Transverse colon (tissue), 4 donors: ENCODE measurements around the gene SARS1. TPM values are rescaled to one million over a fixed set of nuclear protein-coding genes. Genes with fewer than 3 reads are reported as not detected.

Experiments
- DNase-seq: peaks from one replicate; pipeline ENCODE4 v3.0.0-alpha.2; 2019
- H3K27ac ChIP-seq, 4 donors: fragments of 200-600 bp; sonication (generic); 2 replicates each; pipeline ENCODE4 v1.5.1; 2016 to 2018; ENCODE audit warnings: inconsistent platforms in 4 of 4
- H3K27me3 ChIP-seq: fragments of 200-600 bp; sonication (generic); 2 replicates; pipeline ENCODE4 v1.5.1; 2017; ENCODE audit warnings: inconsistent platforms
- H3K36me3 ChIP-seq, 4 donors: fragments of 200-600 bp; sonication (generic); 2 replicates each; pipeline ENCODE4 v1.5.1; 2017 to 2019; ENCODE audit warnings: inconsistent platforms in 4 of 4
- H3K4me1 ChIP-seq, 4 donors: fragments of 200-600 bp; sonication (generic); 2 replicates each; pipeline ENCODE4 v1.5.1; 2017 to 2020; ENCODE audit warnings: inconsistent platforms in 4 of 4
- H3K4me3 ChIP-seq, 4 donors: fragments of 200-600 bp; sonication (generic); 1 replicate in 1 of 4; 2 replicates in 3 of 4; pipeline versions ENCODE4 v1.5.1 to v1.6.1; 2017 to 2019; ENCODE audit warnings: inconsistent platforms in 4 of 4
- H3K9me3 ChIP-seq, 2 donors: fragments of 200-600 bp; sonication (generic); 2 replicates each; pipeline ENCODE4 v1.5.1; 2017 to 2019; ENCODE audit warnings: inconsistent platforms in 2 of 2
- CTCF ChIP-seq, 5 experiments: fragments of 200-600 bp in 3 of 5; fragments of 450-650 bp in 2 of 5; sonication (generic) in 3 of 5; IDR thresholded peaks; 1 replicate in 2 of 5; 2 replicates in 3 of 5; pipeline ENCODE4 v1.5.1; 2016 to 2017; ENCODE audit warnings: antibody characterized with exemption in 5 of 5, inconsistent platforms in 3 of 5, mild to moderate bottlenecking in 2 of 5, moderate library complexity in 1 of 5
- EP300 ChIP-seq: sonication (generic); formaldehyde crosslinking; IDR thresholded peaks from one replicate; pipeline ENCODE4 v1.6.1; 2017; ENCODE audit warnings: antibody characterized with exemption, low read depth
- POLR2A ChIP-seq: fragments of 450-650 bp; IDR thresholded peaks from one replicate; pipeline ENCODE4 v1.6.1; 2016; ENCODE audit warnings: antibody characterized with exemption, mild to moderate bottlenecking, moderate library complexity
- POLR2AphosphoS5 ChIP-seq, 3 donors: sonication (generic); formaldehyde crosslinking; IDR thresholded peaks; one replicate each; pipeline ENCODE4 v1.6.1; 2016; ENCODE audit warnings: antibody characterized with exemption in 3 of 3
- WGBS, 2 donors: methylation state at CpG; one replicate each; pipeline ENCODE4 v1.1.5; 2018; ENCODE audit warnings: low coverage in 1 of 2; 5-methylcytosine and 5-hydroxymethylcytosine counted together
- in situ Hi-C, 4 donors: fragments of 200-750 bp; cut with MboI; loops; one replicate each; pipeline versions ENCODE4 v1.15.0 to v1.15.1; 2017; ENCODE audit warnings: low sequenced_read_pairs in 3 of 4, low pct_ligation_motif_present in 1 of 4, low pct_unique_long_range_greater_than_20kb in 1 of 4
- intact Hi-C: fragments of 100-400 bp; cut with DNase I; formaldehyde crosslinking; loops from one replicate; pipeline ENCODE4 v1.15.1; 2023; ENCODE audit warnings: low total_unique reads
- total RNA-seq, 4 donors: library from RNA; depleted of rRNA; stranded (reverse); fragments of >200 nt; gene quantifications; one replicate each; pipeline ENCODE4 v1.1.0, GENCODE V29; 2016

SARS1 gene
- total RNA-seq, 4 donors from 2014 or later = 79.4 to 150 (median 125) TPM

- intact Hi-C loops = no loop called here
- in situ Hi-C loops = loop anchor here in 2 of 4 donors (5.0 to 10.0 kb wide), 2 partner anchors 139 to 271 kb away; partner anchors contain the start of gene GPR61 (in 1 of the 2)
- H3K36me3 ChIP-seq = no peaks in the 10 kb centered on the region
These were observed 50.1 kb downstream of the SARS1 start for GRCh38 chr1:109263597-109264378.

GRCh38 chr1:109264379-109264755 is 50.6 kb downstream of the SARS1 start:
- no peaks in the 10 kb centered on the region for H3K4me1 ChIP-seq
- no peak overlapping the region for H3K4me3 ChIP-seq
- in situ Hi-C loops = loop anchor here in 2 of 4 donors (5.0 to 10.0 kb wide), 2 partner anchors 138 to 270 kb away; partner anchors contain the start of gene GPR61 (in 1 of the 2)
- intact Hi-C loops = no loop called here
- no peaks in the 10 kb centered on the region for H3K9me3 ChIP-seq
- H3K27me3 ChIP-seq = no peaks in the 10 kb centered on the region
- no peak for DNase-seq
- WGBS, 2 donors = 72% methylated on average over 9 of the region's 9 CpGs; no CpG with 5 or more reads in 1 of the 2 donors
- H3K36me3 ChIP-seq = no peaks in the 10 kb centered on the region
- TF ChIP-seq EP300 = no peak
- H3K27ac ChIP-seq = no peak overlapping the region

More at GRCh38 chr1:109263597-109264378, 50.1 kb downstream of the SARS1 start:
- Histone ChIP-seq H3K27me3 (no peaks in the 10 kb centered on the region), H3K4me3 (no peak overlapping the region), H3K27ac (no peak overlapping the region), H3K9me3 (no peaks in the 10 kb centered on the region), H3K4me1 (no peaks in the 10 kb centered on the region)
- peak; percentile 82 for DNase-seq
- 58% methylated on average over 27 of the region's 29 CpGs; no CpG with 5 or more reads in 1 of the 2 donors for WGBS, 2 donors
- TF ChIP-seq POLR2A = no peak
- TF ChIP-seq POLR2AphosphoS5 (IDR thresholded peaks at IDR 0.05) = no peak
- TF ChIP-seq CTCF (IDR thresholded peaks at IDR 0.05) = peak; percentile 91 to 100 (median 96)
- no peak for TF ChIP-seq EP300

- Histone ChIP-seq H3K9me3 (no peaks in the 10 kb centered on the region), H3K36me3 (no peaks in the 10 kb centered on the region), H3K27me3 (no peaks in the 10 kb centered on the region), H3K4me3 (no peak overlapping the region), H3K4me1 (no peaks in the 10 kb centered on the region), H3K27ac (no peak overlapping the region)
- no peak for TF ChIP-seq CTCF (IDR thresholded peaks at IDR 0.05)
- no peak for DNase-seq
- in situ Hi-C loops = loop anchor here in 2 of 4 donors (5.0 to 10.0 kb wide), 2 partner anchors 267 to 270 kb away; partner anchors contain the start of gene GPR61 (in 1 of the 2)
- WGBS, 2 donors = 80% methylated on average over 4 of the region's 4 CpGs; no CpG with 5 or more reads in 1 of the 2 donors
- intact Hi-C loops = loop anchor here (5.0 kb wide), 1 partner anchor 137 kb away; no protein-coding TSS in a partner anchor
These were observed 51.3 kb downstream of the SARS1 start for GRCh38 chr1:109265016-109265415.

- WGBS, 2 donors = 92% methylated on average over 12 of the region's 13 CpGs; no CpG with 5 or more reads in 1 of the 2 donors
- intact Hi-C loops (loop anchor here (5.0 kb wide), 1 partner anchor 136 kb away; no protein-coding TSS in a partner anchor), in situ Hi-C loops (loop anchor here in 2 of 4 donors (5.0 to 10.0 kb wide), 2 partner anchors 266 to 269 kb away; partner anchors contain the start of gene GPR61 (in 1 of the 2))
- Histone ChIP-seq H3K4me3 (no peak overlapping the region), H3K4me1 (no peaks in the 10 kb centered on the region), H3K9me3 (no peaks in the 10 kb centered on the region), H3K36me3 (no peaks in the 10 kb centered on the region), H3K27ac (no peak overlapping the region), H3K27me3 (no peaks in the 10 kb centered on the region)
- no peak for DNase-seq
- TF ChIP-seq CTCF (IDR thresholded peaks at IDR 0.05) (no peak), POLR2A (no peak), POLR2AphosphoS5 (IDR thresholded peaks at IDR 0.05) (no peak), EP300 (no peak)
These were observed 52.1 kb downstream of the SARS1 start for GRCh38 chr1:109265741-109266330.
